Measurements from ENCODE around the gene MYOM1.

DNA sequence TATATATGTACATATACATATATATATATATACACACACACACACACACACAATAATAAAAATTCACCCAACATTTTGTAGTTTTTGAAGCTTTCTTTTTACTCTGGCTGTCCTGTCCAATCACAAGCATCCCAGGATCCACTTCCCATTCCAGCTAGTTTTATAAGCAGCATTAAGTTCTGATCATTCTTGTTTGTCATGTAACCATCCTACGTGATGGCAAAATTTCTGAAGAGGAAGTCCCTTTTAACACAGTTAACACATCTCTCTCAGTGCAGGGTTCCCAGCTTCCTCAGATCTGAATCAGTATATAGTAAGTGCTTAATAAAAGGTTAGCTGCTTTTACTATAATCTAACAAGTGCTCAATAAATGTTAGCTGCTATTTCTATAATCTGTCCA, 26.4 kb downstream of the MYOM1 start:
- TF ChIP-seq POLR2A (IDR thresholded peaks at IDR 0.05) (no peak), POLR2AphosphoS5 (IDR thresholded peaks at IDR 0.05; ENCODE audit: insufficient read depth in 1 of 2, low read depth in 1 of 2) (no peak)
- TF ChIP-seq, protein P1, sequence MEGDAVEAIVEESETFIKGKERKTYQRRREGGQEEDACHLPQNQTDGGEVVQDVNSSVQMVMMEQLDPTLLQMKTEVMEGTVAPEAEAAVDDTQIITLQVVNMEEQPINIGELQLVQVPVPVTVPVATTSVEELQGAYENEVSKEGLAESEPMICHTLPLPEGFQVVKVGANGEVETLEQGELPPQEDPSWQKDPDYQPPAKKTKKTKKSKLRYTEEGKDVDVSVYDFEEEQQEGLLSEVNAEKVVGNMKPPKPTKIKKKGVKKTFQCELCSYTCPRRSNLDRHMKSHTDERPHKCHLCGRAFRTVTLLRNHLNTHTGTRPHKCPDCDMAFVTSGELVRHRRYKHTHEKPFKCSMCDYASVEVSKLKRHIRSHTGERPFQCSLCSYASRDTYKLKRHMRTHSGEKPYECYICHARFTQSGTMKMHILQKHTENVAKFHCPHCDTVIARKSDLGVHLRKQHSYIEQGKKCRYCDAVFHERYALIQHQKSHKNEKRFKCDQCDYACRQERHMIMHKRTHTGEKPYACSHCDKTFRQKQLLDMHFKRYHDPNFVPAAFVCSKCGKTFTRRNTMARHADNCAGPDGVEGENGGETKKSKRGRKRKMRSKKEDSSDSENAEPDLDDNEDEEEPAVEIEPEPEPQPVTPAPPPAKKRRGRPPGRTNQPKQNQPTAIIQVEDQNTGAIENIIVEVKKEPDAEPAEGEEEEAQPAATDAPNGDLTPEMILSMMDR (IDR thresholded peaks at IDR 0.05), result no peak
